ENCODE measurements around the gene TMPRSS6. TPM values are rescaled to one million over a fixed set of nuclear protein-coding genes. Genes with fewer than 3 reads are reported as not detected.

Gene TMPRSS6
- total RNA-seq, 2 experiments from 2014 or later: 0.50 to 0.73 TPM

DNA sequence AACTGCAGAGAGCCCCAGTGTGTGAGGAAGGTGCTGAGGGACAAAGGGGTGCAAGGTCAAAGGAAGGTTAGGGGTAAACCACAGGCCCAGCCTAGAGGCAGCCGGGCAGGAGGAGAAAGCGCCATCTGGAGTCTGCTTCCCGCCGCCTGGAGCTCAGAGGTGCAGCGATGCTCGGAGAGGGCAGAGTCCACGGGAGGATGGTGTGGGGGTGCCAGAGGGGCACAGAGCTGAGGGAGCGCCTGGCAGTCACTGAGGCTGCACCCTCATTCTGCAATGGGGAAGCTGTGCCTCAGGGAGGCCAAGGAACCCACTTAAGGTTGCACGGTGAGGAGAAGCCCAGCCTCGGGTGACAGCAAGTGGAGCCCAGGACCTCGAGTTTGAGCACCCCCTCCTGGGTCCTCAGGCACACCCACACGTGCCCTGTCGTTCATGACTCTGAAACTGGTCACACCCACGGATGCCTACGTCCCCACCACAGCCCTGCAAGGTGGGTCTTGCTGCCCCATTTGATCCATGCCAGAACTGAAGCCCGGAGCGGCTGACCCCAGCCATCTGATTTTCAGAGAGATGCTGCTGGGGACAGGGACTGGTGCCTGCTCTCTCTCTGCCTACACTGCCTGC, 38.6 kb upstream of the TMPRSS6 start:
- Mint-ChIP-seq H3K27me3 (no peaks in the 10 kb centered on the region), H3K27ac (peak overlapping the region; percentile 91), H3K4me1 (peaks cover 69% of the 10 kb centered on the region), H3K36me3 (ENCODE audit: low read depth) (peaks cover 34% of the 10 kb centered on the region), H3K9me3 (peaks cover 6% of the 10 kb centered on the region), H3K4me3 (peak overlapping the region; percentile 87)
- CTCF ChIA-PET: interaction anchor here (0.8 to 7.2 kb wide), 13 partner anchors 11 to 366 kb away, joined by 3 to 71 read pairs (median 5); partner anchors contain the start of gene RAC2
- POLR2A ChIA-PET: interaction anchor here (3.8 kb wide), 1 partner anchor 14 kb away, joined by 30 read pairs; no protein-coding TSS in a partner anchor
- DNase-seq: peak; percentile 29

- peaks cover 74% of the 10 kb centered on the region for H3K4me1 Mint-ChIP-seq
- CTCF ChIA-PET: interaction anchor here (0.6 to 7.2 kb wide), 13 partner anchors 10 to 808 kb away, joined by 3 to 71 read pairs (median 4); no protein-coding TSS in a partner anchor
- H3K36me3 Mint-ChIP-seq (ENCODE audit: low read depth): peaks cover 40% of the 10 kb centered on the region
- no peaks in the 10 kb centered on the region for H3K27me3 Mint-ChIP-seq
- H3K9me3 Mint-ChIP-seq: peaks cover 6% of the 10 kb centered on the region
- no peak for DNase-seq
- POLR2A ChIA-PET: interaction anchor here (0.6 to 3.8 kb wide), 2 partner anchors 15 to 430 kb away, joined by 4 to 30 read pairs; no protein-coding TSS in a partner anchor
- peak overlapping the region; percentile 91 for H3K27ac Mint-ChIP-seq
- peak overlapping the region; percentile 87 for H3K4me3 Mint-ChIP-seq
Measured at GRCh38 chr22:37147186-37147990, 37.9 kb upstream of the TMPRSS6 start.

DNA sequence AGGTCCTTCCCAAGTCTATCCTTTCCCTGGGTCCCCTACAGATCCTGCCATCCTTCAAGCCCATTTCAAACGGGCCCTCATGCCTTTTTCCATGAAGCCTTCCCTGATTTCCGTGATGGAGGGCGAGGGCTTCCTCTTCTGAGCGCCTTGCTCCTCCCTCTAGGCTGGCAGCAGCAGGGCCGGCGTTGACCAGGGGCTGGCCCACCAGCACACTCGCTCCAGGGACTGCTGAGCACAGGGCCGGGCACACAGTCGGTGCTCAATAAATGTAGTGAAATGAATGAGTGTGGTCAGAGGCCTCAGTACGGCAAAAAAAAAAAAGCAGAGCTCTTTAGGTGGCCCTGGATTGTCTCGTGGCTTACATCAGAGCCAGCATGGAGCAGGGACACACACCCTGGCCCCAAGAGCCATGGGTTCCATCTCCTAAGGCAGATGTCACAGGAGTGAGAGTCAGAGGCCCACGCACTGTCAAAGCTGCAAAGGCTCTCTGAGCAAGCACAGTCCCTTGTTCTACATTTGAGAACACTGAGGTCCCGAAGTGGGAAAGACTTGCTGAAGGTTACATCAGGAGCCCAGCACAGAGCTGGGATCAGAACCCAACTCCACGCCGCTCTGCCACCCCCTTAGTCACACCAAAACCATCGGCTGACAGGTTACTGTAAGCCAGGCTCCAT, 37.1 kb upstream of the TMPRSS6 start:
- POLR2A ChIA-PET: interaction anchor here (0.6 kb wide), 1 partner anchor 429 kb away, joined by 4 read pairs; no protein-coding TSS in a partner anchor
- Mint-ChIP-seq H3K9me3 (peaks cover 6% of the 10 kb centered on the region), H3K27me3 (no peaks in the 10 kb centered on the region), H3K4me3 (peak overlapping the region; percentile 87), H3K4me1 (peaks cover 74% of the 10 kb centered on the region), H3K27ac (peak overlapping the region; percentile 91), H3K36me3 (ENCODE audit: low read depth) (peaks cover 39% of the 10 kb centered on the region)
- DNase-seq: no peak
- CTCF ChIA-PET: interaction anchor here (0.6 to 7.2 kb wide), 13 partner anchors 9 to 807 kb away, joined by 3 to 71 read pairs (median 4); no protein-coding TSS in a partner anchor

- ChIA-PET POLR2A (no interaction called here), CTCF (interaction anchor here (0.7 to 7.2 kb wide), 5 partner anchors 11 to 364 kb away, joined by 3 to 71 read pairs (median 3); no protein-coding TSS in a partner anchor)
- Mint-ChIP-seq H3K27me3 (no peaks in the 10 kb centered on the region), H3K27ac (peak overlapping the region; percentile 91), H3K4me1 (peaks cover 69% of the 10 kb centered on the region), H3K4me3 (peak overlapping the region; percentile 87), H3K36me3 (ENCODE audit: low read depth) (peaks cover 41% of the 10 kb centered on the region), H3K9me3 (peaks cover 4% of the 10 kb centered on the region)
- DNase-seq: no peak
Measured at GRCh38 chr22:37146051-37146385, 36.5 kb upstream of the TMPRSS6 start.

GRCh38 chr22:37145180-37146050, 35.9 kb upstream of the TMPRSS6 start:
- Mint-ChIP-seq H3K36me3 (ENCODE audit: low read depth) (peaks cover 36% of the 10 kb centered on the region), H3K9me3 (no peaks in the 10 kb centered on the region)
- DNase-seq: no peak

GRCh38 chr22:37144180-37144554, 34.7 kb upstream of the TMPRSS6 start:
- peaks cover 56% of the 10 kb centered on the region for H3K4me1 Mint-ChIP-seq

More at GRCh38 chr22:37145180-37146050, 35.9 kb upstream of the TMPRSS6 start:
- ChIA-PET POLR2A (no interaction called here), CTCF (interaction anchor here (0.7 to 7.2 kb wide), 6 partner anchors 11 to 363 kb away, joined by 3 to 71 read pairs (median 3); no protein-coding TSS in a partner anchor)
- Mint-ChIP-seq H3K27me3 (no peaks in the 10 kb centered on the region), H3K27ac (peak overlapping the region; percentile 91), H3K4me1 (peaks cover 63% of the 10 kb centered on the region), H3K4me3 (peak overlapping the region; percentile 87)

DNA sequence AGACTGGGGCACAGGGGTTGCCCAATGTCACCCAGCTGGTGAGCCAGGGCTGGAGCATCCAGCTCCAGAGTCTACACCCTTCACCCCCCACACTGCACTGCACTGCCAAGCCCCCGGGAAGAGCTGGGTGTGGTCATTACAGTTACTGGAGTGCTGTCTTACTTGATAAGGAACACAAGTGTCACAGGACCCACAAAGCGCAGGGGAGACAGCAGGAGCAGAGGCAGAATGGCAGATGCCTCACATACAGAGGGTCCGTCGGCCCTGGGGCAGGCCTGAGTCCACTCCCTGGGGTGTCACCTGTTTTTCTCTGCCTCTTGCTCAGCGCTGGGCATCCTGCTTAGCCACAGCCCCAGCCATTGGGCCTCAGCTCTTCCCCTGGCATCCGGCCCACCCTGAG, 32.5 kb upstream of the TMPRSS6 start:
- Mint-ChIP-seq H3K27ac (no peak overlapping the region), H3K4me1 (peaks cover 49% of the 10 kb centered on the region), H3K9me3 (no peaks in the 10 kb centered on the region), H3K36me3 (ENCODE audit: low read depth) (peaks cover 55% of the 10 kb centered on the region), H3K27me3 (no peaks in the 10 kb centered on the region), H3K4me3 (no peak overlapping the region)
- ChIA-PET CTCF (interaction anchor here (0.9 to 1.2 kb wide), 4 partner anchors 17 to 62 kb away, joined by 3 to 4 read pairs (median 3); no protein-coding TSS in a partner anchor), POLR2A (no interaction called here)
- no peak for DNase-seq

More at GRCh38 chr22:37144180-37144554, 34.7 kb upstream of the TMPRSS6 start:
- Mint-ChIP-seq H3K27me3 (no peaks in the 10 kb centered on the region), H3K9me3 (no peaks in the 10 kb centered on the region), H3K4me3 (no peak overlapping the region), H3K36me3 (ENCODE audit: low read depth) (peaks cover 41% of the 10 kb centered on the region), H3K27ac (no peak overlapping the region)
- ChIA-PET CTCF (interaction anchor here (1.8 to 7.2 kb wide), 2 partner anchors 9 to 20 kb away, joined by 5 to 71 read pairs; no protein-coding TSS in a partner anchor), POLR2A (no interaction called here)
- DNase-seq: no peak

- DNase-seq: no peak
- Mint-ChIP-seq H3K36me3 (ENCODE audit: low read depth) (peaks cover 59% of the 10 kb centered on the region), H3K27ac (peak overlapping the region; percentile 9), H3K4me3 (no peak overlapping the region), H3K27me3 (no peaks in the 10 kb centered on the region), H3K9me3 (no peaks in the 10 kb centered on the region), H3K4me1 (peaks cover 49% of the 10 kb centered on the region)
- POLR2A ChIA-PET: no interaction called here
- CTCF ChIA-PET: interaction anchor here (0.9 to 1.2 kb wide), 3 partner anchors 17 to 26 kb away, joined by 3 to 4 read pairs (median 3); no protein-coding TSS in a partner anchor
Measured at GRCh38 chr22:37141476-37141875, 32.0 kb upstream of the TMPRSS6 start.

DNA sequence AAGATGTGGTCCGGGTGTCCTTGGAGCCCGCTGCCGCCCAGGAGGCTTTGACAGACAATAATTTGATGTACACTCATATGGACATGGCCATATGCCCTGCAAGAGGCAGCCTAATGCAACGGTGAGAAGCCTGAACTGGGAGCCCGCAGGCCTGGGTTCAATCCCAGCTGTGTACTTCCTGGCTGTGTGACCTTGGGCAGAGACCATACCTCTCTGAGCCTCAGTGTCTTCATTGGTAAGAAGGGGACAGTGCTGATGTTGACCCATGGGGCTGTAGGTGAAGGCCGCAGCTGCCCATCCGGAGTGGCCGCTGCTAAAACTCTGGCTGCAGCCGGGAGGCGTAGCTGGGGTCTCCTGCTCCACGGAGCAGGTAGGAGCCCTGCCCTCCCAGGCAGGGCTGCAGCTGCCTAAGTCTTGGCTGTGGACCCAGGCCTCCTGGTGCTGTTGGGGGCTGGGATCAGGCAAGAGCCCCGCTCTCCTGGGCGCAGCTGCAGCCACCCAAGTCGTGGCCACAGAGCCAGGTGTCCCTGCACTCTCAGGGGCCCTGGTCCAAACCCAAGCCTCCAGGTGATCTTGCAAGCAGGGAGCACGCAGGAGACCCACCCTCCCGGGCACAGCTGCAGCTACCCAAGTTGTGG, 31.3 kb upstream of the TMPRSS6 start:
- Mint-ChIP-seq H3K4me1 (peaks cover 43% of the 10 kb centered on the region), H3K4me3 (no peak overlapping the region), H3K36me3 (ENCODE audit: low read depth) (peaks cover 54% of the 10 kb centered on the region), H3K9me3 (no peaks in the 10 kb centered on the region), H3K27me3 (no peaks in the 10 kb centered on the region), H3K27ac (no peak overlapping the region)
- ChIA-PET POLR2A (no interaction called here), CTCF (interaction anchor here (0.8 to 1.1 kb wide), 2 partner anchors 9 to 26 kb away, joined by 3 read pairs; partner anchors contain the start of gene IL2RB)
- no peak for DNase-seq

DNA sequence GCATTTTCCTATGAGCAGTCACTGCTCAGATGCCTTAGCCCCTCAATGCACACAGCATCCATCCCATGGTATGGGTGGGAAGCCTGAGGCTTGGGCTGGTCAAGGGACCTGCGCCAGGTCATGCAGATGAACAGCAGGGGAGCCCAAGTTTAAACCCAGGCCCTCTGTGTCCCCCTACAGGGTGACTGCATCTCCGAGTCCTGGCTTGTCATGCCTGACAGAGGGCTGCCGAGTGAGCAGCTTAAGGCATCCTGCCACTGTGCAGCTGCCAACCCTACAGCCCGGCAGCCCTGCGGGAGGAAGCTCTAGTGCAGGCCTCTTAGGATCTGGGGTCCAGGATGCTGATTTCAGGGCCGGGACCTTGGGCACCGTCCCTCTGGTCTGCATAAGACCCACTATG, 30.2 kb upstream of the TMPRSS6 start:
- H3K4me1 Mint-ChIP-seq: peaks cover 37% of the 10 kb centered on the region
- DNase-seq: no peak
- ChIA-PET POLR2A (interaction anchor here (1.0 kb wide), 1 partner anchor 10 kb away, joined by 3 read pairs; the partner anchor contains the start of gene IL2RB), CTCF (interaction anchor here (0.7 to 0.9 kb wide), 3 partner anchors 10 to 43 kb away, joined by 3 read pairs; partner anchors contain the start of gene IL2RB)
- no peaks in the 10 kb centered on the region for H3K9me3 Mint-ChIP-seq
- H3K27me3 Mint-ChIP-seq: no peaks in the 10 kb centered on the region
- no peak overlapping the region for H3K4me3 Mint-ChIP-seq
- H3K27ac Mint-ChIP-seq: no peak overlapping the region
- H3K36me3 Mint-ChIP-seq (ENCODE audit: low read depth): peaks cover 55% of the 10 kb centered on the region

Data from activated CD4-positive, alpha-beta T cell treated with anti-CD3 and anti-CD28 coated beads, Interleukin-2, amount 10 ng/mL, durations not matched to agents 7 days and 5 days (primary cell).